Fibroblast of the aortic adventitia (primary cell): ENCODE results near the gene ZCCHC12. TPM values are rescaled to one million over a fixed set of nuclear protein-coding genes. Genes with fewer than 3 reads are reported as not detected.
"Not testable (repeated sequence)": the region's sequence is repeated elsewhere in the genome, so short reads cannot be mapped to it uniquely, and the experiment has no call there.

Experiments used
- DNase-seq: peaks from one replicate; pipeline ENCODE4 v3.0.0-alpha.2; 2010; ENCODE audit warnings: low read depth
- H3K4me3 ChIP-seq: 2 replicates; pipeline ENCODE4 v1.5.1; 2011; ENCODE audit warnings: low read depth, mild to moderate bottlenecking, control low read depth, low read length, moderate library complexity
- CTCF ChIP-seq: IDR thresholded peaks from 2 replicates; pipeline ENCODE4 v1.5.1; 2011; ENCODE audit warnings: mild to moderate bottlenecking, low read length, control low read depth, inconsistent platforms; ENCODE audit not compliant: insufficient read depth
- total RNA-seq: library from RNA; depleted of rRNA; stranded (reverse); fragments of >200 nt; gene quantifications from 2 replicates; pipeline ENCODE4 v1.2.3, GENCODE V29; 2012; ENCODE audit warnings: low replicate concordance

ZCCHC12 gene
- total RNA-seq, 1 donor: not detected

- peak; percentile 69 for TF ChIP-seq CTCF
- no peak overlapping the region for H3K4me3 ChIP-seq
- peak; percentile 61 for DNase-seq
Observed at GRCh38 chrX:118807151-118808017, 16.2 kb upstream of the ZCCHC12 start.

DNA sequence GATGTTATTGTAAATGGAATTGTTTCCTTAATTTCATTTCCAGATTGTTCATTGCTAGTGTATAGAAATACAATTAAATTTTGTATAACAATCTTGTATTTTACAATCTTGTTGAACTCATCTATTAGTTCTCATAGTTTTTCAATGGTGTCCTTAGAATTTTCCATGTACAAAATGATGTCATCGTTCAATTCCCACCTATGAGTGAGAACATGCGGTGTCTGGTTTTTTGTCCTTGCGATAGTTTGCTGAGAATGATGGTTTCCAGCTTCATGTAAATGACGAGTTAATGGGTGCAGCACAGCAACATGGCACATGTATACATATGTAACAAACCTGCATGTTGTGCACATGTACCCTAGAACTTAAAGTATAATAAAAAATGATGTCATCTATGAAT is 6.4 kb upstream of the ZCCHC12 start:
- not testable (repeated sequence) for H3K4me3 ChIP-seq, DNase-seq

DNA sequence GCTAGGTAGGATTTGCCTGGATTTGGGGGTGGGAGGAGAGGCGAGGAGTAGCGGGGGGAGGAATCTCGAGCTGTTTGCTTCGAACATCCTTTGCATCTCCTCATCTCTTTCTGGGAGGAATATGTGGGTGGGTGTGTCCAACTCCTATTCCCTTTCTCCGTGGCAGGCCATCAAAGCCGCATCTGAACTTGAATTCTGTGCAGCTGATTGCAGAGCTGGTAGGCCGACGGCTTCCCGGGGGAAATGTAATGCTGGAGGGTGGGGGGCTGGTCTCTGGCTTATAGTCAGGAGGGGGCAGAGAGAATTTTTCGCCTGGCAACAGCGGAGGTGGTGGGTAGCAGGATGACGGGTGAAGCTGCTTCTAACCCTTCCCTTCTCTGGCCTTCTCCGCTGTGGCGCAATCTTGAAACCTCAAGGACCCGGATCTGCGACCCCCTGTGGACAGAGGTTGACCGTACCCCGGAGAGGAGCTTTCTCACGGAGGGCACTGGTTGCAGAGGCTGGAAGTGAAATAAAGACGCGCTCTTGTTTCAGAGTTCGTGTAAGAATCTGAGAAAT is 628 bp downstream of the ZCCHC12 start:
- peak overlapping the region; percentile 31 for H3K4me3 ChIP-seq
- no peak for DNase-seq
- no peak for TF ChIP-seq CTCF

DNA sequence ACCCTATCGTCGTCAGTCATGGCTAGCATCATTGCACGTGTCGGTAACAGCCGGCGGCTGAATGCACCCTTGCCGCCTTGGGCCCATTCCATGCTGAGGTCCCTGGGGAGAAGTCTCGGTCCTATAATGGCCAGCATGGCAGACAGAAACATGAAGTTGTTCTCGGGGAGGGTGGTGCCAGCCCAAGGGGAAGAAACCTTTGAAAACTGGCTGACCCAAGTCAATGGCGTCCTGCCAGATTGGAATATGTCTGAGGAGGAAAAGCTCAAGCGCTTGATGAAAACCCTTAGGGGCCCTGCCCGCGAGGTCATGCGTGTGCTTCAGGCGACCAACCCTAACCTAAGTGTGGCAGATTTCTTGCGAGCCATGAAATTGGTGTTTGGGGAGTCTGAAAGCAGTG is 1.6 kb downstream of the ZCCHC12 start:
- no peak for TF ChIP-seq CTCF
- DNase-seq: no peak
- no peak overlapping the region for H3K4me3 ChIP-seq

DNA sequence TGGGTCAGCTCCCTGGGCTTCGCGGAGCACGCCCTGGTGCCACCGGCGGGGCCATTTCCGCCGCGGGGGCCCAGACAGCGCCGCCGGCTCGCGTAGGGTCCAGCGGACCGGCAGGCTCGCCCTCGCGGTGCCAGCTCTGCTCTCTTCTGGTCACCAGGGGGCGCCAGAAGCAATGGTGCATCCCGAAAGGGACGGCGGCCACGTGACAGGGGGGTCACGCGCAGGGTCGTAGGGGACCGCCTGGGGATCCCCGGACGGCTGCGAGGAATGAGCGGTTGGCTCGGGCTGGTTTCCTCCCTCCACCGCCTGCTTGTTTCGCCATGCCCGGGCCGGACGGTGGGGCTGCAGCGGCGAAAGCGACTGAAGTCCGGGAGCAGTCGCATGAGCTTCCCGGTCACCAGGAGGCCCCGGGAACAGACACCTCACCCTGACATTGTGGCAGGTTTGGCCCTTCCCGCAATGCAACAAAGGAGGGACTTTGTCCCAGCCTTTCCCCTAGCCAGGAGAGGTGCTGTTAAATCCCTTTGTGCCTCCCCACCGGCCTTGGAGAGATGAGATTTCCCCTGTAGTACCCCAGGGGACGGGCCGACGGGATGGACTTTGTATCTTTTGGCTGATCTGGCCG is 15.8 kb downstream of the ZCCHC12 start:
- peak; percentile 24 for DNase-seq
- peak; percentile 61 for TF ChIP-seq CTCF
- H3K4me3 ChIP-seq: peak overlapping the region; percentile 52

DNA sequence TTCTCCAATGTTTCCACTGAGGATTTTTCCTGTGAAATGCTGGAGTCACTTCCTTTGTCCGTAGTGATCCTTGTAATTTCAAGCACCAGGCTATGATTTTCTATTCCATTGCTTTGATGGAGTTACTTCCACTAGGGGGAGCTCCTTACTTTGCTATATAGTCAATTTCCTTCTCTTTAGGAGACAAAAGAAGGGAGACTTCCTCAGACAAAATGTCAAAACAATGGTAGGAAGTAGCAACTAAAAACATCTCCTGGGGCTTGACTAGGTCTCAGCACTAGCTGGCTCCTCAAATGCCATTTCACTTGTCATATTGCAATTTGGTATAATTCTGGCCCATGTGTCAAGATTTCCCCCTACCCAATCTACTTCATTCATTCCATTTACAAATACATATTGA is 24.1 kb downstream of the ZCCHC12 start:
- peak; percentile 66 for DNase-seq
- H3K4me3 ChIP-seq: no peak overlapping the region
- TF ChIP-seq CTCF: peak; percentile 67

DNA sequence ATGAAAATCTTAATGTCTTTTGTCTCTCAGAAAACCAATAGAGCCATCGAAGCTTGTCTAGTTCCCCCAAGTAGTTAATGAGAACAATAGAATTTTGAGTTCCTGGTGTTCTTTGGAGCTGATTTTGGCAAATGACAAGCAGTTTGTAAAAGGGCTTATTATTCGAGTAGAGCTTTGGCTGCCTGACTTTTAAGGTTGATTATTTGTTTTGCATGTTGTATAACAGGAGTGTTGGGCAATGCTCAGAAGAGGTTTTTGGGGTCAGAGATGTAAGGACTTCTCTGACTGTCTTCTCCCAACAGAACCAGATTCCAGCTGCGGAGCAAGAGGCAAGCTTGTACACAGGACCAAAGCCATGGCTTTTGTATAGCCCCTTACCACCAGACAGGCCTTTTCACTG is 30.0 kb downstream of the ZCCHC12 start:
- no peak for TF ChIP-seq CTCF
- no peak overlapping the region for H3K4me3 ChIP-seq
- DNase-seq: no peak
